GM10847 (cell line): ENCODE data around the gene FAM118B.

Experiments
- POLR2A ChIP-seq: IDR thresholded peaks from 2 replicates; pipeline ENCODE4 v1.6.1; 2011; ENCODE audit not compliant: insufficient read length; ENCODE audit errors: extremely low read depth

Gene FAM118B

GRCh38 chr11:126182787-126183445 is 28.7 kb upstream of the FAM118B start:
- TF ChIP-seq POLR2A, result no peak

GRCh38 chr11:126185259-126186024 is 26.1 kb upstream of the FAM118B start:
- no peak for TF ChIP-seq POLR2A

DNA sequence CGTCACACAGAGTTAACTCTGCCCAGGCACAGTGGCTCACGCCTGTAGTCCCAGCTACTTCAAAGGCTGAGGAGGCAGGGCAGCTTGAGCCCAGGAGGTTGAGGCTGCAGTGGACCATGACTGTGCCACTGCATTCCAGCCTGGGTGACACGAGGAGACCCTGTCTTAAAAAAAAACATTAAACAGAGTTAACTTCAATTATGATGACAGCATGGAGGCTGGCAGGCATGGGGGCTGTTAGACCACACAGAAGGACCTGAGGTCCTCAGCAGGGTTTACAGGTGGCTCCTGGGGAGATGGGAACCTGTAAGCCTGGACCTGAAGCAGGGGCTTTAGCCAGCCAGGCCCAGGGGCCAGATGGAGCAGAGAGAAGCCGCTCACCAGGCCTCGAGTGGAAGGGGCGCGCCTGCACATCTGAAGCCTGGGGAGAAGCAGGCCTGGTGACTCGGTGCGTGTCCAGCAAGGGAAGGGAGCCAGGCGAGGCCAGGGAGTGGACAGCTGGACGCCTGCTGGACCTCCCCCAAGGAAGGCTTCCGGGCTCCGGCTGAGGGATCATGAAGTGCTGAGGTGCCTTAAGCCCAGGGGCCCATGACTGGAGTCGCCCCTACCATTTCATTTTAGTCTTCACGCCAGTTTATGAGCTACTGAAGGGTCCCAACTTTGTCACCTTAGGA is 25.4 kb upstream of the FAM118B start:
- no peak for TF ChIP-seq POLR2A

GRCh38 chr11:126186708-126187529 is 24.7 kb upstream of the FAM118B start:
- TF ChIP-seq POLR2A, result no peak

DNA sequence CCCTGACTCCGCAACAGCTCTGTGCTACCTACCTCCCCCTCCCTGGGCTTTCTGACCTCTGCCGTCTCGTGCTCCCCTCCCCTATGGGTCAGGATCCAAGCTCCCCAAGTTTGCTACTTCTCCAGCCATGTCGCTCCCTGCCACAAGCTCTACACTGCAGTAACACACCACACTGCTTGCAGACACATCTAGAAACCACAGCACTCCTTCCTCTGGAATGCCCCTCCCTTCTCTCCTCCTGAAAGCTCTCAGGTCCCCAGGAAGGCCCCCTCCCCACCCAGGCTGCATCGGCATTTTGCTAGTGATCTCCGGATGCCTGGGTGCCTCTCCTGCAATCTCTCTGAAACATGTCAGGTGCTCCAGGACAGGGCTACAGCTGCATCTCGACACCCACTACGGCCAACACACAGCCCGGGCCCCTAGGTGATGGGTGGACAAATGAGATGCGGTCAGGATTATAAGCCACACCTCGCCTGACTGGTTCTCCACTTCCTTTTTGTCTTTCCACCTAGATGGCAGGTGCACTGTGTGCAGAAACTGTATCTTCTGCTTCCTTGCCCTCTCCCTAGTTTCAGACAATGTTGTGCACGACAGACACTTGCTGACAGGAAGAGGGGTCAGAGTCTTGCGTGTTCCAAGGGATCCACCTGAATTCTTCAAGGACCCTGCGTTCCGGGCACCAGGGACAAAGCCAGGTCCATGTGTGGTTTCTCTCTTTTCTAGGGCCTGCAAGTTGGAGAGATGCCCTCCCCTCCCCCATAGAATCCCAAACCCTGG is 23.1 kb upstream of the FAM118B start:
- no peak for TF ChIP-seq POLR2A

GRCh38 chr11:126189109-126189929 is 22.3 kb upstream of the FAM118B start:
- no peak for TF ChIP-seq POLR2A

- no peak for TF ChIP-seq POLR2A
Observed at GRCh38 chr11:126190792-126191191, 20.8 kb upstream of the FAM118B start.

GRCh38 chr11:126191379-126192073 is 20.1 kb upstream of the FAM118B start:
- TF ChIP-seq POLR2A, result no peak

GRCh38 chr11:126192361-126192760 is 19.2 kb upstream of the FAM118B start:
- TF ChIP-seq POLR2A, result no peak

GRCh38 chr11:126193038-126193478 is 18.5 kb upstream of the FAM118B start:
- no peak for TF ChIP-seq POLR2A

GRCh38 chr11:126194121-126194543 is 17.4 kb upstream of the FAM118B start:
- TF ChIP-seq POLR2A, result no peak

GRCh38 chr11:126195119-126195518 is 16.5 kb upstream of the FAM118B start:
- no peak for TF ChIP-seq POLR2A
